DND-41 (cell line): ENCODE measurements around the gene FBXL13.

ENCODE experiments used
- ATAC-seq: fragments of 200-7000 bp; cut with Tn5 transposase; 3 replicates; pipeline ENCODE4 v1.9.1; 2021; ENCODE audit warnings: low read depth; ENCODE audit not compliant: insufficient read depth
- DNase-seq: peaks from one replicate; pipeline ENCODE4 v3.0.0-alpha.2; 2020
- H2AFZ ChIP-seq: 2 replicates; pipeline ENCODE4 v1.6.0; 2012; ENCODE audit warnings: low read depth, low read length
- H3K27ac ChIP-seq: 2 replicates; pipeline ENCODE4 v1.5.1; 2012; ENCODE audit warnings: low read length, inconsistent platforms
- H3K27me3 ChIP-seq: fragments of 200-600 bp; sonication (generic); 2 replicates; pipeline ENCODE4 v1.6.0; 2012; ENCODE audit warnings: low read length, mild to moderate bottlenecking, inconsistent platforms; ENCODE audit not compliant: insufficient read depth, poor library complexity
- H3K36me3 ChIP-seq: 2 replicates; pipeline ENCODE4 v1.5.1; 2012; ENCODE audit warnings: low read length, inconsistent platforms; ENCODE audit not compliant: insufficient read depth
- H3K4me1 ChIP-seq: 2 replicates; pipeline ENCODE4 v1.5.1; 2012; ENCODE audit warnings: mild to moderate bottlenecking, low read length; ENCODE audit not compliant: insufficient read depth
- H3K4me2 ChIP-seq: 2 replicates; pipeline ENCODE4 v1.6.0; 2012; ENCODE audit warnings: mild to moderate bottlenecking, moderate library complexity, low read length, inconsistent platforms; ENCODE audit not compliant: insufficient read depth
- H3K4me3 ChIP-seq, 2 experiments: fragments of 200-600 bp in 1 of 2; shearing (Covaris generic) in 1 of 2; 2 replicates each; pipeline ENCODE4 v1.5.1; 2012 to 2016; ENCODE audit warnings: inconsistent platforms in 2 of 2, low read length in 2 of 2, mild to moderate bottlenecking in 2 of 2, low read depth in 1 of 2, moderate library complexity in 1 of 2
- H3K79me2 ChIP-seq: 2 replicates; pipeline ENCODE4 v1.6.0; 2012; ENCODE audit warnings: low read length, inconsistent platforms; ENCODE audit not compliant: insufficient read depth
- H3K9ac ChIP-seq: 2 replicates; pipeline ENCODE4 v1.6.0; 2012; ENCODE audit warnings: low read depth, mild to moderate bottlenecking, inconsistent platforms, low read length, moderate library complexity
- H3K9me3 ChIP-seq: 2 replicates; pipeline ENCODE4 v1.5.1; 2012; ENCODE audit warnings: low read length, moderate library complexity, mild to moderate bottlenecking, inconsistent platforms; ENCODE audit not compliant: insufficient read depth, severe bottlenecking
- H4K20me1 ChIP-seq: 2 replicates; pipeline ENCODE4 v1.6.0; 2012; ENCODE audit warnings: low read length; ENCODE audit not compliant: insufficient read depth
- EZH2 ChIP-seq: IDR thresholded peaks from 3 replicates; pipeline ENCODE4 v1.6.1; 2012; ENCODE audit warnings: borderline replicate concordance, low read depth, mild to moderate bottlenecking, moderate library complexity, low read length, inconsistent platforms; ENCODE audit not compliant: severe bottlenecking
- TF ChIP-seq, protein P1 (sequence below): IDR thresholded peaks from 2 replicates; pipeline ENCODE4 v1.5.1; 2012; ENCODE audit warnings: borderline replicate concordance, low read length, moderate library complexity, mild to moderate bottlenecking; ENCODE audit not compliant: poor library complexity, severe bottlenecking; ENCODE audit errors: extremely low read depth

The FBXL13 gene

DNA sequence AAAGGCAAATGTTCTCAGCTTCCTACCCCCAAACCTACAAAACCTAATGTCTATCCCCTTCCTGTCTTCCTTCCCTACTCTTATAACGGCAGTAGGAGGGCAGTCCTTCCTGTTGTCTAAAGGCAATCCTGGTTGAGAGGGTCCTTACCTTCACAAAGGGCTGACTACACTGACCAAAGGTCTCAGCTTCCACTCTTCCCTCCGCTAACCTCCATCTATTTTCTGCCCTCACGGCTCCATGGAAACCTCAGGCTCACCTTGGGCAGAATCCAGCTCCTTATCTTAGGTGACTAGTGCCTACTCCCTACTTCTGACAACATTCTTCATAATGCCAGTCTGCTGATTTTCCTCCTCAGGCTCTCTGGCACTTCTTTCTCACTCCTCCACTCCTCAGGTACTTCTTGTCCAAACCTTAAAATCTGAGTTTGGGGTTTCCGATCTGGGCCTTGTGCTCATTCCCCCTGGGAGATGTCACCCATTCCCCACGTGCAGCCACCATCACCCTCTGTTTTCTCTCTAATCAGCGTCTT is 542 bp downstream of the FBXL13 start:
- no peak for DNase-seq
- ATAC-seq: no peak
- peak overlapping the region; percentile 86 for H3K27ac ChIP-seq

DNA sequence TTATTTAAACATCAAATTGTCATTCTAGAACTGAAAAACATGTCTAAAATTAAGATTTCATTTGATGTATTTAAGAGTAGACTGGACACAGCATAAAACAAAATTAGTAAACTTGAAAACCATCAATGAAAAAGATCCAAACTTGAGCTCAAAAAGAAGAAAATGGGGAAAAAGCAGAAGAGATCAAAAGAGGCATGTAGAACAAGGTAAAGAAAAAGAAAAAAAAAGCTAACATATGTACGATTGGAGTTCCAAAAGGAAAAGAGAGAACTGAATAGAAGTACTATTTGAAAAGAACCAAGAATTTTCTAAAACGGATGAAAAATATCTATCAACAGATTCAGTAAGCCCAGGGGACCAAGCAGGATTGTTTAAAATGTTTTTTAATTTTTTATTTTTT is 3.6 kb downstream of the FBXL13 start:
- Histone ChIP-seq H3K9me3 (no peaks in the 10 kb centered on the region), H3K4me3 (no peak overlapping the region), H3K27me3 (no peaks in the 10 kb centered on the region), H4K20me1 (no peaks in the 10 kb centered on the region), H3K9ac (no peak overlapping the region), H3K4me1 (peaks cover 17% of the 10 kb centered on the region), H2AFZ (no peak overlapping the region), H3K27ac (no peak overlapping the region), H3K79me2 (peaks cover 8% of the 10 kb centered on the region), H3K4me2 (no peak overlapping the region), H3K36me3 (no peaks in the 10 kb centered on the region)
- no peak for DNase-seq
- no peak for ATAC-seq
- TF ChIP-seq, protein P1, sequence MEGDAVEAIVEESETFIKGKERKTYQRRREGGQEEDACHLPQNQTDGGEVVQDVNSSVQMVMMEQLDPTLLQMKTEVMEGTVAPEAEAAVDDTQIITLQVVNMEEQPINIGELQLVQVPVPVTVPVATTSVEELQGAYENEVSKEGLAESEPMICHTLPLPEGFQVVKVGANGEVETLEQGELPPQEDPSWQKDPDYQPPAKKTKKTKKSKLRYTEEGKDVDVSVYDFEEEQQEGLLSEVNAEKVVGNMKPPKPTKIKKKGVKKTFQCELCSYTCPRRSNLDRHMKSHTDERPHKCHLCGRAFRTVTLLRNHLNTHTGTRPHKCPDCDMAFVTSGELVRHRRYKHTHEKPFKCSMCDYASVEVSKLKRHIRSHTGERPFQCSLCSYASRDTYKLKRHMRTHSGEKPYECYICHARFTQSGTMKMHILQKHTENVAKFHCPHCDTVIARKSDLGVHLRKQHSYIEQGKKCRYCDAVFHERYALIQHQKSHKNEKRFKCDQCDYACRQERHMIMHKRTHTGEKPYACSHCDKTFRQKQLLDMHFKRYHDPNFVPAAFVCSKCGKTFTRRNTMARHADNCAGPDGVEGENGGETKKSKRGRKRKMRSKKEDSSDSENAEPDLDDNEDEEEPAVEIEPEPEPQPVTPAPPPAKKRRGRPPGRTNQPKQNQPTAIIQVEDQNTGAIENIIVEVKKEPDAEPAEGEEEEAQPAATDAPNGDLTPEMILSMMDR: no peak
- TF ChIP-seq EZH2: no peak

More for the DNA sequence above, 542 bp downstream of the FBXL13 start:
- Histone ChIP-seq H2AFZ (peak overlapping the region; percentile 78), H3K27me3 (no peaks in the 10 kb centered on the region), H3K4me3 (peak overlapping the region; percentile 33 to 72; a peak in 3 of 4 replicates), H3K9me3 (no peaks in the 10 kb centered on the region), H4K20me1 (no peaks in the 10 kb centered on the region), H3K9ac (peak overlapping the region; percentile 93), H3K4me1 (peaks cover 28% of the 10 kb centered on the region), H3K79me2 (peaks cover 21% of the 10 kb centered on the region), H3K4me2 (peak overlapping the region; percentile 74), H3K36me3 (no peaks in the 10 kb centered on the region)
- TF ChIP-seq, protein P1: no peak
- no peak for TF ChIP-seq EZH2

DNA sequence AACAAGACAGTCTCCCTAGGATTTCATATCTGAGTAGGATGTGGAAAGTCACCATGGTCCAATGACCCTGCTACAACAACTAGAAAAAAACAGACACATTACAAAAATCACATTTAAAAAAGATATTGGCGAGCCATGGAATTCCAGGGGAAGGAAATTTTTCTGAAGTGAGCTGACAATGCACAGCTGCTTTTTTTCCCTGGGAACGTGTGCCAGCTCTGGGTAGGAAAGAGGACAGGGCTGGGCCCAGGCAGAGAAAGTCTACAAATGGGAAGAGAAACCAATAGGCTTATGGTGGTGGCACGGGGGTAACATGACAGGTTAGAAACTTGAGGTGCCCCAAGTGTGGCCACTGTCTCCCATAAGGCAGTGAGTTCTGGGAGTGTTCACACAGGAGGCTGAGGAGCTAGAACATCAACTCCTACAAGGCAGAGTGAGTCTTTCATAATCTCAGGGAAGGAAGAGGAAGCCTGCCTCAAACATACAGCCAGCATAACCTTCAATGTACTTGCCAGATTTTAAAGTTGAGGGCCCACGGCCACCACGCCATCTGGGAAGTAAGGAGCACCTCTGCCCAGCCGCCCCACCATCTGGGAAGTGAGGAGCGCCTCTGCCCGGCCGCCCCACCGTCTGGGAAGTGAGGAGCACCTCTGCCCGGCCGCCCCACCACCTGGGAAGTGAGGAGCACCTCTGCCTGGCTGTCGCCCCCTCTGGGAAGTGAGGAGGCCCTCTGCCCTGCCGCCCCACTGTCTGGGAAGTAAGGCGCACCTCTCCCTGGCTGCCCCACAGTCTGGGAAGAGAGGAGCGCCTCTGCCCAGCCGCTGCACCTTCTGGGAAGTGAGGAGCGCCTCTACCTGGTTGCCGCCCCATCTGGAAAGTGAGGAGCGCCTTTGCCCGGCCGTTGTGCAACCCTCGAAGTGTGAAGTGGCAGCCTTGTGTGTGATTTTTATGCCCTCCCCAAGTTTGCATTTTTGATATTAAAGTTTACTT is 5.9 kb downstream of the FBXL13 start:
- Histone ChIP-seq H3K9ac (no peak overlapping the region), H3K4me3 (no peak overlapping the region), H3K27me3 (no peaks in the 10 kb centered on the region), H3K27ac (no peak overlapping the region), H2AFZ (no peak overlapping the region), H4K20me1 (no peaks in the 10 kb centered on the region), H3K4me2 (no peak overlapping the region), H3K79me2 (no peaks in the 10 kb centered on the region), H3K4me1 (peaks cover 3% of the 10 kb centered on the region), H3K36me3 (no peaks in the 10 kb centered on the region), H3K9me3 (no peaks in the 10 kb centered on the region)
- DNase-seq (no peak), ATAC-seq (no peak)
- no peak for TF ChIP-seq EZH2
- TF ChIP-seq, protein P1: no peak
